Ishikawa (cell line): Measurements from ENCODE around the gene GRID2.

Experiments used
- CEBPB ChIP-seq: IDR thresholded peaks from 2 replicates; pipeline ENCODE4 v1.6.1; 2012
- EGR1 ChIP-seq: IDR thresholded peaks from 2 replicates; pipeline ENCODE4 v1.6.1; 2012
- EP300 ChIP-seq: IDR thresholded peaks from 2 replicates; pipeline ENCODE4 v1.6.1; 2012; ENCODE audit warnings: borderline replicate concordance
- FOXM1 ChIP-seq: IDR thresholded peaks from 2 replicates; pipeline ENCODE4 v1.6.1; 2012; ENCODE audit warnings: low read depth, borderline replicate concordance
- MAX ChIP-seq: IDR thresholded peaks from 2 replicates; pipeline ENCODE4 v1.6.1; 2012
- NFIC ChIP-seq: IDR thresholded peaks from 2 replicates; pipeline ENCODE4 v1.6.1; 2012
- RAD21 ChIP-seq: IDR thresholded peaks from 2 replicates; pipeline ENCODE4 v1.6.1; 2012; ENCODE audit warnings: low read depth
- REST ChIP-seq: IDR thresholded peaks from 2 replicates; pipeline ENCODE4 v1.6.1; 2012; ENCODE audit warnings: low read depth, mild to moderate bottlenecking
- TCF12 ChIP-seq: IDR thresholded peaks from 2 replicates; pipeline ENCODE4 v1.6.1; 2012; ENCODE audit warnings: low read depth
- TEAD4 ChIP-seq: IDR thresholded peaks from 2 replicates; pipeline ENCODE4 v1.6.1; 2012
- USF1 ChIP-seq: IDR thresholded peaks from 2 replicates; pipeline ENCODE4 v1.6.1; 2012
- ZBTB7A ChIP-seq: IDR thresholded peaks from 2 replicates; pipeline ENCODE4 v1.6.1; 2012; ENCODE audit warnings: low read depth

- no peak for TF ChIP-seq EP300
- no peak for TF ChIP-seq REST
- TF ChIP-seq FOXM1 = no peak
- TF ChIP-seq MAX = no peak
- TF ChIP-seq NFIC = no peak
- no peak for TF ChIP-seq RAD21
- TF ChIP-seq ZBTB7A = no peak
- no peak for TF ChIP-seq CEBPB
- TF ChIP-seq EGR1 = no peak
- no peak for TF ChIP-seq TEAD4
- no peak for TF ChIP-seq TCF12
- TF ChIP-seq USF1 = no peak
Observed at GRCh38 chr4:93743635-93744034, 1439.9 kb downstream of the GRID2 start.
